NB4 (cell line): ENCODE measurements around the gene ARL2BP.

Source experiments
- DNase-seq: peaks from one replicate; pipeline ENCODE4 v3.0.0; 2010; ENCODE audit warnings: low read depth
- H3K4me3 ChIP-seq: one replicate; pipeline ENCODE4 v1.5.1; 2011; ENCODE audit warnings: mild to moderate bottlenecking, low read depth, low read length, moderate library complexity
- CTCF ChIP-seq: IDR thresholded peaks from one replicate; pipeline ENCODE4 v1.5.1; 2012; ENCODE audit warnings: low read depth, low read length
- MAX ChIP-seq: IDR thresholded peaks from 2 replicates; pipeline ENCODE4 v1.6.1; 2011; ENCODE audit warnings: low read depth, low read length
- MYC ChIP-seq: IDR thresholded peaks from 2 replicates; pipeline ENCODE4 v1.6.1; 2011; ENCODE audit warnings: low read depth, low read length
- POLR2A ChIP-seq: IDR thresholded peaks from 2 replicates; pipeline ENCODE4 v1.6.1; 2011; ENCODE audit warnings: mild to moderate bottlenecking; ENCODE audit not compliant: insufficient read length; ENCODE audit errors: extremely low read depth

The ARL2BP gene

GRCh38 chr16:57283214-57283958, 38.3 kb downstream of the ARL2BP start:
- peak; percentile 30 for DNase-seq
- H3K4me3 ChIP-seq, result no peak overlapping the region
- TF ChIP-seq CTCF, result no peak
- no peak for TF ChIP-seq POLR2A
- no peak for TF ChIP-seq MAX
- TF ChIP-seq MYC, result no peak

GRCh38 chr16:57283959-57284208, 38.8 kb downstream of the ARL2BP start:
- DNase-seq, result no peak
- no peak overlapping the region for H3K4me3 ChIP-seq
- TF ChIP-seq MAX (no peak), POLR2A (no peak), CTCF (no peak), MYC (no peak)

- TF ChIP-seq MAX, result no peak
- TF ChIP-seq POLR2A, result no peak
- TF ChIP-seq MYC, result no peak
- TF ChIP-seq CTCF, result no peak
- peak within 1 kb of the TSS; percentile 34 for H3K4me3 ChIP-seq
- DNase-seq, result no peak
These were observed 39.3 kb downstream of the ARL2BP start, which contains the start of gene PLLP for GRCh38 chr16:57284209-57284951. TSS of gene PLLP (minus strand) at chr16:57284672. CDS start at chr16:57284540, 132 bp downstream.

- DNase-seq, result peak; percentile 54
- peak overlapping the region; percentile 34 for H3K4me3 ChIP-seq
- TF ChIP-seq MYC, result no peak
- TF ChIP-seq CTCF, result no peak
- TF ChIP-seq MAX, result no peak
- TF ChIP-seq POLR2A, result no peak
These were observed 39.9 kb downstream of the ARL2BP start for GRCh38 chr16:57284952-57285363.

- no peak overlapping the region for H3K4me3 ChIP-seq
- no peak for TF ChIP-seq MYC
- TF ChIP-seq POLR2A, result no peak
- TF ChIP-seq CTCF, result no peak
- TF ChIP-seq MAX, result no peak
- no peak for DNase-seq
These were observed 40.3 kb downstream of the ARL2BP start for GRCh38 chr16:57285379-57285778.
